ENCODE measurements around the gene TSR3.

The TSR3 gene

GRCh38 chr16:1348926-1349325 is 2.8 kb downstream of the TSR3 start:
- H3K4me3 Mint-ChIP-seq: no peak overlapping the region
- peaks cover 35% of the 10 kb centered on the region for H3K4me1 Mint-ChIP-seq (ENCODE audit: low read depth)
- peaks cover 12% of the 10 kb centered on the region for H3K36me3 Mint-ChIP-seq (ENCODE audit: low read depth)
- no peaks in the 10 kb centered on the region for H3K27me3 Mint-ChIP-seq
- no peaks in the 10 kb centered on the region for H3K9me3 Mint-ChIP-seq
- H3K27ac Mint-ChIP-seq: no peak overlapping the region

- H3K36me3 Mint-ChIP-seq (ENCODE audit: low read depth): peaks cover 12% of the 10 kb centered on the region
- no peaks in the 10 kb centered on the region for H3K9me3 Mint-ChIP-seq
- H3K27me3 Mint-ChIP-seq: no peaks in the 10 kb centered on the region
- no peak overlapping the region for H3K4me3 Mint-ChIP-seq
- H3K27ac Mint-ChIP-seq: no peak overlapping the region
- peaks cover 32% of the 10 kb centered on the region for H3K4me1 Mint-ChIP-seq (ENCODE audit: low read depth)
These were observed 3.2 kb downstream of the TSR3 start for GRCh38 chr16:1348441-1348840.

GRCh38 chr16:1347962-1348361 is 3.7 kb downstream of the TSR3 start:
- Mint-ChIP-seq H3K9me3 (no peaks in the 10 kb centered on the region), H3K4me3 (no peak overlapping the region), H3K4me1 (ENCODE audit: low read depth) (peaks cover 32% of the 10 kb centered on the region), H3K27ac (no peak overlapping the region), H3K36me3 (ENCODE audit: low read depth) (peaks cover 12% of the 10 kb centered on the region), H3K27me3 (no peaks in the 10 kb centered on the region)

GRCh38 chr16:1347286-1347855 is 4.3 kb downstream of the TSR3 start:
- no peaks in the 10 kb centered on the region for H3K27me3 Mint-ChIP-seq
- H3K36me3 Mint-ChIP-seq (ENCODE audit: low read depth): peaks cover 9% of the 10 kb centered on the region
- peaks cover 33% of the 10 kb centered on the region for H3K4me1 Mint-ChIP-seq (ENCODE audit: low read depth)
- no peak overlapping the region for H3K4me3 Mint-ChIP-seq
- no peak overlapping the region for H3K27ac Mint-ChIP-seq
- H3K9me3 Mint-ChIP-seq: no peaks in the 10 kb centered on the region

GRCh38 chr16:1346422-1347285 is 5.0 kb downstream of the TSR3 start:
- H3K27me3 Mint-ChIP-seq: no peaks in the 10 kb centered on the region
- H3K9me3 Mint-ChIP-seq: no peaks in the 10 kb centered on the region
- peaks cover 37% of the 10 kb centered on the region for H3K4me1 Mint-ChIP-seq (ENCODE audit: low read depth)
- no peak overlapping the region for H3K27ac Mint-ChIP-seq
- H3K4me3 Mint-ChIP-seq: no peak overlapping the region
- peaks cover 6% of the 10 kb centered on the region for H3K36me3 Mint-ChIP-seq (ENCODE audit: low read depth)

- H3K9me3 Mint-ChIP-seq: no peaks in the 10 kb centered on the region
- peaks cover 6% of the 10 kb centered on the region for H3K36me3 Mint-ChIP-seq (ENCODE audit: low read depth)
- H3K27me3 Mint-ChIP-seq: no peaks in the 10 kb centered on the region
- peaks cover 34% of the 10 kb centered on the region for H3K4me1 Mint-ChIP-seq (ENCODE audit: low read depth)
- H3K4me3 Mint-ChIP-seq: no peak overlapping the region
- no peak overlapping the region for H3K27ac Mint-ChIP-seq
These were observed 5.8 kb downstream of the TSR3 start for GRCh38 chr16:1345651-1346421.

GRCh38 chr16:1345087-1345486 is 6.6 kb downstream of the TSR3 start:
- Mint-ChIP-seq H3K9me3 (no peaks in the 10 kb centered on the region), H3K4me1 (ENCODE audit: low read depth) (peaks cover 26% of the 10 kb centered on the region), H3K4me3 (no peak overlapping the region), H3K36me3 (ENCODE audit: low read depth) (peaks cover 6% of the 10 kb centered on the region), H3K27me3 (no peaks in the 10 kb centered on the region), H3K27ac (no peak overlapping the region)

GRCh38 chr16:1344499-1344898 is 7.2 kb downstream of the TSR3 start:
- Mint-ChIP-seq H3K9me3 (no peaks in the 10 kb centered on the region), H3K4me3 (no peak overlapping the region), H3K4me1 (ENCODE audit: low read depth) (peaks cover 25% of the 10 kb centered on the region), H3K27me3 (no peaks in the 10 kb centered on the region), H3K27ac (no peak overlapping the region), H3K36me3 (ENCODE audit: low read depth) (peaks cover 5% of the 10 kb centered on the region)

GRCh38 chr16:1343428-1344242 is 8.0 kb downstream of the TSR3 start:
- Mint-ChIP-seq H3K27me3 (no peaks in the 10 kb centered on the region), H3K9me3 (no peaks in the 10 kb centered on the region), H3K4me1 (ENCODE audit: low read depth) (peaks cover 25% of the 10 kb centered on the region), H3K36me3 (ENCODE audit: low read depth) (no peaks in the 10 kb centered on the region), H3K4me3 (peak overlapping the region; percentile 35), H3K27ac (peak overlapping the region; percentile 71)

- Mint-ChIP-seq H3K9me3 (no peaks in the 10 kb centered on the region), H3K27me3 (no peaks in the 10 kb centered on the region), H3K36me3 (ENCODE audit: low read depth) (no peaks in the 10 kb centered on the region), H3K4me3 (peak overlapping the region; percentile 37), H3K27ac (peak overlapping the region; percentile 71), H3K4me1 (ENCODE audit: low read depth) (peaks cover 25% of the 10 kb centered on the region)
These were observed 8.9 kb downstream of the TSR3 start for GRCh38 chr16:1342526-1343427.

- no peaks in the 10 kb centered on the region for H3K36me3 Mint-ChIP-seq (ENCODE audit: low read depth)
- H3K4me3 Mint-ChIP-seq: no peak overlapping the region
- peaks cover 25% of the 10 kb centered on the region for H3K4me1 Mint-ChIP-seq (ENCODE audit: low read depth)
- H3K27ac Mint-ChIP-seq: no peak overlapping the region
- H3K27me3 Mint-ChIP-seq: no peaks in the 10 kb centered on the region
- H3K9me3 Mint-ChIP-seq: no peaks in the 10 kb centered on the region
These were observed 9.9 kb downstream of the TSR3 start for GRCh38 chr16:1341495-1342420.

GRCh38 chr16:1340730-1341494 is 10.8 kb downstream of the TSR3 start:
- H3K27ac Mint-ChIP-seq: no peak overlapping the region
- H3K4me1 Mint-ChIP-seq (ENCODE audit: low read depth): peaks cover 25% of the 10 kb centered on the region
- H3K4me3 Mint-ChIP-seq: no peak overlapping the region
- no peaks in the 10 kb centered on the region for H3K36me3 Mint-ChIP-seq (ENCODE audit: low read depth)
- H3K27me3 Mint-ChIP-seq: no peaks in the 10 kb centered on the region
- no peaks in the 10 kb centered on the region for H3K9me3 Mint-ChIP-seq
